ENCODE results near the gene VIM. TPM values are rescaled to one million over a fixed set of nuclear protein-coding genes. Genes with fewer than 3 reads are reported as not detected.

The VIM gene
- total RNA-seq, 1 experiment from 2014 or later: 50.4 TPM

- no peak for DNase-seq
- TF ChIP-seq CTCF (IDR thresholded peaks at IDR 0.05; ENCODE audit: insufficient read depth in 1 of 2, low read depth in 1 of 2, low read length in 1 of 2, severe bottlenecking in 1 of 2, unreplicated experiment in 1 of 2): no peak
- H3K4me3 ChIP-seq (ENCODE audit: low read depth, low read length): no peak overlapping the region
- H3K36me3 Mint-ChIP-seq (ENCODE audit: insufficient read depth, unreplicated experiment): no peaks in the 10 kb centered on the region
- H3K4me1 ChIP-seq: no peaks in the 10 kb centered on the region
- no TSS peak for BruUV-seq (replicated peaks)
- H3K9me3 Mint-ChIP-seq (ENCODE audit: unreplicated experiment): no peaks in the 10 kb centered on the region
- H3K27me3 ChIP-seq (replicated peaks; ENCODE audit: control insufficient read depth, insufficient read depth, low read length): no peaks in the 10 kb centered on the region
- H3K36me3 ChIP-seq (ENCODE audit: control insufficient read depth, insufficient read depth, low read length): no peaks in the 10 kb centered on the region
- intact Hi-C loops (cut with micrococcal nuclease; ENCODE audit: unreplicated experiment): no loop called here
- no peak overlapping the region for H3K27ac Mint-ChIP-seq (ENCODE audit: unreplicated experiment)
- ChIA-PET POLR2A (no interaction called here), CTCF (no interaction called here)
- H3K27me3 Mint-ChIP-seq (ENCODE audit: insufficient read depth, unreplicated experiment): no peaks in the 10 kb centered on the region
- no peaks in the 10 kb centered on the region for H3K4me1 Mint-ChIP-seq (ENCODE audit: low read depth, unreplicated experiment)
- H3K4me3 Mint-ChIP-seq (ENCODE audit: unreplicated experiment): no peak overlapping the region
- H3K9me3 ChIP-seq: no peaks in the 10 kb centered on the region
Measured at GRCh38 chr10:17188644-17189172, 39.3 kb upstream of the VIM start.

GRCh38 chr10:17190602-17191001, 37.4 kb upstream of the VIM start:
- intact Hi-C loops (cut with micrococcal nuclease; ENCODE audit: unreplicated experiment): no loop called here
- Mint-ChIP-seq H3K4me3 (ENCODE audit: unreplicated experiment) (no peak overlapping the region), H3K9me3 (ENCODE audit: unreplicated experiment) (no peaks in the 10 kb centered on the region), H3K27me3 (ENCODE audit: insufficient read depth, unreplicated experiment) (no peaks in the 10 kb centered on the region), H3K27ac (ENCODE audit: unreplicated experiment) (no peak overlapping the region), H3K36me3 (ENCODE audit: insufficient read depth, unreplicated experiment) (no peaks in the 10 kb centered on the region), H3K4me1 (ENCODE audit: low read depth, unreplicated experiment) (no peaks in the 10 kb centered on the region)
- Histone ChIP-seq H3K27me3 (replicated peaks; ENCODE audit: control insufficient read depth, insufficient read depth, low read length) (no peaks in the 10 kb centered on the region), H3K4me1 (no peaks in the 10 kb centered on the region), H3K36me3 (ENCODE audit: control insufficient read depth, insufficient read depth, low read length) (no peaks in the 10 kb centered on the region), H3K4me3 (ENCODE audit: low read depth, low read length) (no peak overlapping the region), H3K9me3 (no peaks in the 10 kb centered on the region)
- ChIA-PET CTCF (no interaction called here), POLR2A (no interaction called here)
- DNase-seq: no peak
- no peak for TF ChIP-seq CTCF (IDR thresholded peaks at IDR 0.05; ENCODE audit: insufficient read depth in 1 of 2, low read depth in 1 of 2, low read length in 1 of 2, severe bottlenecking in 1 of 2, unreplicated experiment in 1 of 2)
- no TSS peak for BruUV-seq (replicated peaks)

- no peaks in the 10 kb centered on the region for H3K36me3 ChIP-seq (ENCODE audit: control insufficient read depth, insufficient read depth, low read length)
- H3K9me3 ChIP-seq: no peaks in the 10 kb centered on the region
- Mint-ChIP-seq H3K4me3 (ENCODE audit: unreplicated experiment) (no peak overlapping the region), H3K9me3 (ENCODE audit: unreplicated experiment) (no peaks in the 10 kb centered on the region), H3K27ac (ENCODE audit: unreplicated experiment) (no peak overlapping the region), H3K4me1 (ENCODE audit: low read depth, unreplicated experiment) (peaks cover 12% of the 10 kb centered on the region), H3K27me3 (ENCODE audit: insufficient read depth, unreplicated experiment) (no peaks in the 10 kb centered on the region), H3K36me3 (ENCODE audit: insufficient read depth, unreplicated experiment) (no peaks in the 10 kb centered on the region)
- intact Hi-C loops (cut with micrococcal nuclease; ENCODE audit: unreplicated experiment): no loop called here
- BruUV-seq (replicated peaks): no TSS peak
- ChIA-PET POLR2A (no interaction called here), CTCF (no interaction called here)
- TF ChIP-seq CTCF (IDR thresholded peaks at IDR 0.05; ENCODE audit: insufficient read depth in 1 of 2, low read depth in 1 of 2, low read length in 1 of 2, severe bottlenecking in 1 of 2, unreplicated experiment in 1 of 2): no peak
- H3K4me1 ChIP-seq: no peaks in the 10 kb centered on the region; the same call in 1 of the 2 replicates
- H3K4me3 ChIP-seq (ENCODE audit: low read depth, low read length): no peak overlapping the region
- no peaks in the 10 kb centered on the region for H3K27me3 ChIP-seq (replicated peaks; ENCODE audit: control insufficient read depth, insufficient read depth, low read length)
- no peak for DNase-seq
Measured at GRCh38 chr10:17195083-17195482, 33.0 kb upstream of the VIM start.

Measured in Caco-2 (cell line).